Measurements from ENCODE around the gene RPAIN.
"Not testable (repeated sequence)": the region's sequence is repeated elsewhere in the genome, so short reads cannot be mapped to it uniquely, and the experiment has no call there.

The RPAIN gene

DNA sequence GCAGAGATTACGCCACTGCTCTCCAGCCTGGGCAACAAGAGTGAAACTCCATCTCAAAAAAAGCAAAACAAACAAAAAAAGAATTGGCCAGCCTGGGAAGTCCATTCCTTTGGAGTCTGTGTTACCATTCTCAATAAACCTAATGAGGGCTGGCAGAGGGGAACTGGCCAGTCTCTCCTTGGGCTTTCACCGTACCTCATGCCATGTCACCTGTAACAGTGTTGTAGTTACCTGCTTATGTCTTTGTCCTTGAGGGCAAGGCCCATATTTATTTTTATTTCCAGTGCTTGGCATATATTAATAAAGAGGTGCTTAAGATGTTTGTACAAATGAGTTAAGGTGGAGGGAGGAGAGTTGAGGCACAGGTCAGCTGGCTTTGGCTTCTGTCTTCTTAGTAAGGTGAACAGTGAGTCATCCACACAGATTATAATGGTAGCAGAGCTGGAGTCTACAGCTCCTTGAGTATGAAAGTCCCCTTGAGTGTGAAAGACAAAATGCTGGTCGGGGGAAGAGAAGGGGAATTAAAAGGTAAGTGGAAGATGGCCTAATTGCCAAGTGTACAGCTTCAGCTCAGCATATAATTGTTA, 10.5 kb downstream of the RPAIN start:
- no peak for DNase-seq

DNA sequence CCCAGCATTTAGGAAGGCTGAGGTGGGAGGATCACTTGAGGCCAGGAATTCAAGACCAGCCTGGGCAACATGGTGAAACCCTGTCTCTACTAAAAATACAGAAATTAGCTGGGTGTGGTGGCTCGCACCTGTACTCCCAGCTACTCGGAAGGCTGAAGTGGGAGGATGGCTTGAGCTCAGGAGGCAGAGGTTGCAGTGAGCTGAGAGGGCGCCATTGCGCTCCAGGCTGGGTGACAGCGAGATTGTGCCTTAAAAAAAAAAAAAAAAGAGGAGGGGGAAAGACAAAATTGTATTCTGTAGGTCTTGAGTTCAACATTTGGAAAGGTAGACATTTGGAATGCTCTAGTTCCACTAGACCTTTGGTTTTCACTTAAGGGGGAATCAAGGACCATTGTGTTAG, 11.3 kb downstream of the RPAIN start:
- DNase-seq, result not testable (repeated sequence)

DNA sequence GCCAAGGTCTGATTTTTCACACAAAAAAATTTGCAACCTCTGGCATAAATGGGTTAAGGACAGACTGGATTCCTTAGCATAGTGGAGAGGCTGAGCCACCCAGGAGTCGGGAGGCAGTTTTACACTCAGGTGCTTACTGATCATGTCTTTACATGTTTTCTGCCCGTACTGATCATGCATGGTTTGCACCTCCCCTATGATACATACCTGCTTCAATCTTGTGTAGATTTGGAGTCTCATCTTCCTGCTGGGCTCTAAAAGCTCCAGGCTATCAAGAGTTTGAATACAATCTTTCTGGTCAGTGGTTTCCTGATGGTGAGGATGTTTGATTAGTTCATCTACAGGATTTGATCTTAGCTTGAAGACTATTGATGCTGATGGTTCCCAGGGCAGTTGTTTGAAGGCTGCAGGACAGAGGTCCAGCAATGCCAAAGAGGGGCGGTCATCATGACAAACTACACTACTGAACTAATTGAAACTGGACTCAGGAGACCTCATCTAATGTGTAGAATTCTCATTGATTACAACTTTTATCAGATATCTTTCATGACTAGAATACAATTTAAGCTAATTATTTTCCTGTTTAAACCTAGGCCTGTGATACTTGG, 12.1 kb downstream of the RPAIN start:
- DNase-seq, result no peak

DNA sequence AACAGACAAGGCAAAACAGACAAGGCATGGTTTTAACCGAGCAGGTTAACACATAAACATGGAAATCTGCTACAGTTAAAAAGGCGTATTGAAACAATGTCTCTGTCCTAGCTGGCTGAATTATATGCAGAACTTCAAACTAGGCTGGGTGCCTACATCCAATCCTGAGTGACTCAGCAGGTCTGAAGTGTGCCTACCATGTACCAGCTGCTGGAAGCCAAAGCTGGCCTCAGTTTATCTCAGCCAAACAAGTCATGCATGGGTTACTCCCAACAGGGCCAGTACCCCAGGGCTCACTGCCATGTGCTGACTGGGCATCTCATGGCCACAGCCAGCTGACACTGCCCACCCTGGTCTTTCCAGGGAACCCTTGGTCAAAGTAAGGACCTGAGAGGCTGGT, 15.0 kb downstream of the RPAIN start:
- no peak for DNase-seq

DNA sequence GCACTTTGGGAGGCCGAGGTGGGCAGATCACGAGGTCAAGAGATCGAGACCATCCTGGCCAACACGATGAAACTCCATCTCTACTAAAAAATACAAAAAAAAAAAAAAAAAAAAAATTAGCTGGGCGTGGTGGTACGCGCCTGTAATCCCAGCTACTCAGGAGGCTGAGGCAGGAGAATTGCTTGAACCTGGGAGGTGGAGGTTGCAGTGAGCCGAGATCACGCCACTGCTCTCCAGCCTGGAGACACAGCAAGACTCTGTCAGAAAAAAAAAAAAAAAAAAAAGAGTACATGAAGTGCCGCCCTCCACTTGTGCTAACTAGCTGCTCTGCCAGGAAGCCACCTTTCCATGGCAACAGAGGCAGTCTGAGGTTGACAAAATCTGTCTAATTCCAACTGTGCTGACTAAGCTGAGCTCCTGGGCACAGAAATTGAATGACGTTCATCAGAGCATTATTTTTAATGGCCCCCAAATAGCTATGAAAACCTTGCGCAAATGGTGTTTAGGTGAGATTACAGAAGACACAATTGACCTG, 15.9 kb downstream of the RPAIN start:
- peak in 1 of 3 experiments; percentile 0 for DNase-seq

DNA sequence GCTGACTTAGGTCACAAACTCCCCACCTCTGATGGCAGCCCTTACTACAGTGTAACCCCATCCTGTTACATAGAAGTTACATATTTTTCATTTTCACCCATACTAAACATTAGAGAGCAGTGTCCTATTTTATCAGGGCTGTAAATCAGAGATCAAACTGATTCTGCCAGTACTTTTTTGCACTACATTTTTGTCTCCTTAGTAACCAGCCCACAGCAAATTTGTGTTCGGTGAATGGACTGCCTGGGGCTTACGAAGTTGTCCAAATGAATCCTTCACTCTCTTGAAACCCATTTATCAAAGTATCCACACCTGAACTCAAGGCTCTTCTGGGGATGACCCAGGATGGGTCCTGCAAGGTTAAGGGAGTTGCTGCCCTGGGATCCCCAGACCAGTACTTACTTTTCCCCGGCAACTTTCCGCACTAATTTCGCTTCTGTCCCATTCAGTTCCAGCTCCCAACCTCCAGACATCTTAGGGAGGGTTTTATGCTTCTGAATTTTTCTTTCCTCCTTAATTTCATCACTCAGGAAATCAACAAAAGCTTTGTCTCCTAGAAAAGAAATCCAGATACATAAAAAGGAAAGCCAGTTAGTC, 17.8 kb downstream of the RPAIN start:
- no peak for DNase-seq

DNA sequence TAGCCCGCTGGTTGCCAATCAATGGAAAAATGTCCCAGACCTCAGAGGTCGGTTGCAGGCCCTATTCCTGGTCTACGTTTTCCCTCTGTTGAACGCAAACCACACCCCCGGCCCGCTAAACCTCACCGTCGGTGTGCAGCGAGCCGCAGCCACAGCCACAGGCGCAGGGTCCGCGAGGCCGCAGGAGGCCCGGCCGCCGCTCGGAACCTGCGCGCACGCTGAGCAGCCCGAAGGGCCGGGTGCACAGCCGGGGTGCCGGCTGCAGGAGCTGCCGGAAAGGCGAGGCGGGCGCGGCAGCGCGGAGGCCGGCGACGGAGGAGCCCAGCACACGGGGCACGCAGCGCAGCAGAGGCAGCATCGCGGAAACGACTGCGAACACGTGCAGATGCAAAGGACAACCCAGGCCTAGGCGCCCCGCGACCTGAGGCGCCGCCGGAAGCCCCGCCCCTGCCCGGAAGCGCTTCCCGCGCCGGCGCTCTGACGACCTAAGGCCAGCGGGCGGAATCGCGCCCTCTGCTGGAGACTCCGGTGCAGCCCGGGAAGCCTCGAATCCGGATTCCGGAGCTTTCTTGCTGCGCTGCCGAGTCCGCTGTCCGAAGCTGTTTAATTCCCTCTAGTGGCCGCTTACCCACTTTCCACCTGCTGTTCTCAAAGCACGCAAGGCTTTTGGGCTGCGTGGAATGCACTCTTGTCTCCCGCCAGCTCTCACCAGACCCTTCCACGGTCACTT, 18.9 kb downstream of the RPAIN start, which contains the start of gene C1QBP:
Gene C1QBP (minus strand): TSS at position 440 of the 730 bp plus-strand sequence. CDS start 82 bp downstream, at position 358.
- peak; percentile 84 to 89 (median 86) for DNase-seq

DNA sequence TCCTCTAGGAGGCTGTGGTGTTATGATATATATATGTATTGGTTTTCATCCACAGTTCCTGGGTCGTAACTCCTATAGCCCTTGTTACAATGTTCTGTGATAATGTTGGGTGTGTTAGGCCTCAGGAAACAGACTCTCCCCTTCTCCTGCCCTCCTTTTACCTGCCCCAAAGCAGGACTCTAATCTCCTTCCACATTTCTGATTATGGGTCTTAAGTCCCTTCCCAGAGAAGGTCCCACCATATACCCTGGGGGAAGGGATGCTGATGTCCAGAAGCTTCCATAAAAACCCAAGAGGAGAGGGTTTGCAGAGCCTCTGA, 19.4 kb downstream of the RPAIN start:
- DNase-seq, result no peak

DNA sequence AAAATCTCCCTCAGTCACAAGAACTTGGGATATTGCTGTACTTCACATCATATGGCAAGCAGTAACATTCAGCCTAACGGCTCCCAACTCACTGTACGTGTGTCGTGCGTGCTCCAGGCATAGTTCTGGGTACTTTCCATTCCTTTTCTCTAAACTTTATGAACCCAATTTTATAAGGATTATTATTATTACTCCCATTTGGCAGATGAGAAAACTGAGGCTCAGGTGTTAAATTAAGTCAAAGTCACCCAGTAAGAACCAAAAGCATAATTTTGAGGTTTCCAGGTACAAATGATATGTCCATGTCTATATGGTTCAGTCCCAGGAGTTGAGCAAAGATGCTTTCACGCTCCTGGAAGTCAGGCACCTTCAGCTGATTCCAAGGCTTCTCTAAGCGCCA, 23.7 kb downstream of the RPAIN start:
- DNase-seq, result no peak

DNA sequence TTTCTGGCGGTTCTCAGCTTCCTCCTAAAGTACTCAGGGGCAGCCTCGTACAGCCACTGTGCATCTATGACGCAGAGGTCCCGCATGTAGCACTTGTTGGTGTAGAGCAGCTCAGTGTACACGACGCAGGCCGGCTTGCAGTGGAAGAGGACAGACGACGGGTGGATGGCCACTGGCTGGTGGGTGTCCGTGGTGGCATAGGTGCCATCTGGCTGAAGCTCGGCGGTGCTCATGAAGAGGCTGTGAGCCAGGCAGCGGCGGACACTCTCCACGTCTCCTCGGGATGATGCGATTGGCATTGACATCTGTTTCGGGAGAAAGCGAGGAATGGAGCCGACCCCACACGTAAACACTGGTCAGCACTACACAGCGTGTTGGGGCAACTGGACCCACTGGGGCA, 24.2 kb downstream of the RPAIN start:
- no peak for DNase-seq

DNA sequence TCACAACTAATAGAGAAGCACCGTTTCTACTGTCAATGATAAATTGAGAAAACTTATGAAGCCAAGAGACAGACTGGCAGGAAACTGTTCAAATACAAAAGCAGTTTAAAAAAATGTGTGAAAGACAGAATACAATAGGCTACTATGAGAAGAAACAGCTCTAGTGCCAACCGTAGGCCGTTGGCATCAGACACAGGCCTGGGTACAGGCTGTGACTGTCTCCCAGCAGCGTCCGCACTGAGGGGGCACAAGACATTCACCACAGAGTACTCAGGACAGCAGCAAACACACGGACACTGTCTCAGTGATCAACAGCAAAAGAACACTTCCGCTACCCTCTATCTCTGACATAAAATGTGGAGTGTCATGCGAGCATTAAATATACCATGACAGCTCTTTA, 26.8 kb downstream of the RPAIN start:
- DNase-seq, result no peak

DNA sequence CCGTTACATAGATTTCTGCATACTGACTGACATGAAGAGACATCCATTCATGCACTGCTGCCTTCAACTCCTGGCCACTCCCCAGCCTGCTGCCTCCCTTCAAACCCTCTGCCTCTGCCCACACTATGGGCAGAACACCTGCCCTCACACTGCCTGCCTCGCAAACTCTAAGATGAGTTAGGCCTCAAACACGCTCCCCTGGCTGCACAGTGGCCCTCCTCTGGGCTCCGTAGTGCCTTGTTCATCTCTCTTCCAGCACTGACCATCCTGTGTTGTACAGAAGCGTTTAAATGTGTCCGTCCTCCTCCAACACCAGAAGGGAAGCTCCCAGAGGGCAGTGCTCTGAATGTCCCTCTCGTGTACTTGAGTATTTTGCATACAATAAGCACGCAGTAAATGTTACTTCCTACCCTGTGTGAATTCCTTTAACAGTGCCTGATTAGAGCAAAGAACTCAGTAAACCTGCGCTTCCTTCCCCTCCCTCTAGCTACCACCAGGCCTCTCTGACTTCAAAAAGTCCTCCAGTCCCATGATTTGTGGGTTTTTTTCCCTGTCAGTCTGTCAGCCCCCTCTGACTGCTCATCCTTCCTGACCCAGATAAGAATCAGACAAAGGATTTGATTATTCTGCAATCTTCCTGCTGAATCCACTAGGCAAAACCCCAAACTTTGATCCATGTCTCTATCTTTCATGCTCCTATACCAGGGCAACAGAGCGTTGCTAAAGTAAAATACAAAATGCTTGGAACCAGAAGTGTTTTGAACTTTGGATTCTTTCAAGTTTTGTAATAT, 44.9 kb downstream of the RPAIN start:
- no peak for DNase-seq

DNA sequence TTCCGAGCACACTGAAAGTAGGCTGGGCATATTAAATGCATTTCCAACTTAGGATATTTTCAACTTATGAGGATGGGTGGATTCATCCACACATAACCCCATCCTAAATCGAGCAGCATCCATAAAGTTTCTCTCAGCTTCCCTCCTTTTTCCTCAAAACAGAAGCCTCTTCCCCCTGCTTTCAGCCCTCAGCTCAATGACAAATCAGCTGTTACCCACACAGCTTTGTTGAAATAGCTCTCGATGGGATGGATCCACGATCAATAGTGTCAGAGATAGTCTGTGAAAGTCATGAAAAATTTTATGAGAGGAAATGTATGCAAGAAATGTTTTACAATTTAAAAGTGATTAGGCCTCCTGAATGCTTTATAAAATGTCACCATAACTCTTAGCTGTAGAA, 46.3 kb downstream of the RPAIN start:
- no peak for DNase-seq

DNA sequence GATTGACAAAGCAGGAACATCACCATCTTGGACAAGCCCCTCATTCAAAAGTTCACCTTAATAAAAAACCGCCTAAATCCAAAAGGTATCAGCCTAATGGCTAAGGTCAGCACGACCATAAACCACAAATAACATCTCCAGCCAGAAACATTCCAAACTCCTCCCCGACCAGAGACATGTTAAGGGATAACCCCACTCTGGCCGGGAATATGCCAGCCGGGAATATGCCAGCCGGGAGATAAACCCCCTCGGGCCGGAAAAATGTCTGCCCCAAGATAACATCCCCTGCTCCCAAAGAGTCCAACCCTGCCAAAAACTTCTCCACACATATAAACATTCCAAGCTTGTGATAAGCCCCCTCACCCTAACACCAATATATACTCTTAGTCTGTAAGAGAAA, 47.4 kb downstream of the RPAIN start:
- DNase-seq, result no peak

DNA sequence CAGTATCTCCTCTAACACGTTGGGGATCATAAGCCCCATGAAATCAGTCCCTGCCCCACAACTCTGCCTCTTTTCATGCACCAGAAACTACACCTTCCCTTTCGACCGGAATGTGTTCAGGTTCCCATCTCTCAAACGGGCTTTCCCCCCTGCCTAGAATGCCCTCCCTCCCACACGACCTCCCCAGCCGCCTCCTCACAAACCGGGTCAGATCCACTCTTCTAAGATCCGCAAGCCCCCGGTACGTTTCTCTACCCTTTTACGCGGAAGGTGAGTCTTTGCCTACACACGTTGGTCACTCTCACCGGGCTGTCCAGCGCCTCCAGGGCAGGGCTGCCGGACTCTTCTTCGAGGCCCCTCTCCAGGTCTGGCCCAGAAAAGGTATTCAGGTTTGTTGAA, 48.1 kb downstream of the RPAIN start:
- peak in 1 of 3 experiments; percentile 16 for DNase-seq

DNA sequence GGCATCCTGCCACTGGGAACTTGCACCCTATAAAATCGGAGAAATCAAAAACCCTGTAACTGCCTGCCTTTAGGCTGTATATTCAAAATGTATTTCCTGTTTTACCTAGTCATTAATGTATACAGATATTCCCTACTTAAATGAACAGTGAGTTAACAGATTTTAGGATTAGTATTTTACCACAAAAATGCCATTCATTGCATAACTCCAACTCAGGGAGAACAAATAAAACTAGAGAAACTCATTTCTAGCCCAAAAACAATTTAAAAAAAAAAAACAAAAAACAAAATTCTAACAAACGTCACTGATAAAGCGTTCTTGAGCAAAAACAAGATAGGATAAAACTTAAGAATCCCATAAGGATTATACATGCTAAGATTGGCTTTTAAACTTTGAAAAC, 52.5 kb downstream of the RPAIN start:
- no peak for DNase-seq

DNA sequence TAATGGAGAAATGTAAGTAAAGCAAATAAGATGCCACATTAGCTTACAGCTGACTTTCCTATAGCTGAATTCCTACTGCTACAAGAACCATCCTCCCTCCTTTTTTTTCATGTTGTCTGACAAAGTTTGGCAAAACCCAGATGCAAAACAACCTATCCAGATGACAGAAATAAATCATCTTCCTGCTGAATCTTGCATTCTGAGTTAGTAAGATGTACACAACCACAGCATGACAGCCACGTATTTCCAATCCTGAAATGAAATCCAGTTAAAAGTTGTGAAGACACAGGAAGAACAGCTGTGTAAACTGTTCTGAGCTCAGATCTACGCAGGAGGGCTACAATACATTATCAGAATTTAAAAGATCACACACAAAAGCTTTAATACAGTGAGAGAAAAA, 53.9 kb downstream of the RPAIN start:
- DNase-seq, result no peak

DNA sequence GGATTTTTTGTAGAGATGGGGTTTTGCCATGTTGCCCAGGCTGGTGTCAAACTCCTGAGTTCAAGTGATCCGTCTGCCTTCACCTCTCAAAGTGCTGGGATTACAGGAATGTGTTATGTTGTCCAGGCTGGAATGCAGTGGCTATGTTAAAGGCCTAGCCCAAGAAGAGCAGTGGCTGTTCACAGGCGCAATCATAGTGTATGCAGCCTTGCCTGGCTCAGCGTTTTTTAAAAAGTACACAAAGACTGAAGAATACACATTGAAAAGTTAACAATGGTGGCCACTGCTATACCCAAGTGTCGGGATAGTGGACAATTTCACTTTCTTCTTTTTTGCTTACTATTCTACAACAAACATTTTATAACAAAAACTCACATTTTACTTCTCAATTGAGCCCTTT, 59.0 kb downstream of the RPAIN start:
- no peak for DNase-seq

DNA sequence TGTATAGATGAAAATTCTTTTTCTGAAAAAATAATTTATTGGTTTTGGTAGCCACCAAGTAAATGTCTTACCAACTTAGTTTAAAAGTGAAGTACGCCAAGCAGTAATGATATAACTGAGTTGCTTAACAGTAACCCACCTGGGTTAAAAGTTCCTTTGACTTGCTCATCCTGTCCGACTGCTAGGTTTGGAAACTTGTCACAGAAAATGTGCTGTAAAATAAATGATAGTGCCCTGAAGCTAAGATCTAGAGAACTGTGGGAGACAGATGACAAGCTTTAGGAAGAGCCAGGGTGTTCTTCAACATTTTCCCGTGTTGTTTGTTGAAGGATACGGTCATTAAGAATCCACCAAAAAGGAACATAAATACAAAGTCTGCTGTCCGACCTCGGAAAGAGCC, 61.0 kb downstream of the RPAIN start:
- no peak for DNase-seq

DNA sequence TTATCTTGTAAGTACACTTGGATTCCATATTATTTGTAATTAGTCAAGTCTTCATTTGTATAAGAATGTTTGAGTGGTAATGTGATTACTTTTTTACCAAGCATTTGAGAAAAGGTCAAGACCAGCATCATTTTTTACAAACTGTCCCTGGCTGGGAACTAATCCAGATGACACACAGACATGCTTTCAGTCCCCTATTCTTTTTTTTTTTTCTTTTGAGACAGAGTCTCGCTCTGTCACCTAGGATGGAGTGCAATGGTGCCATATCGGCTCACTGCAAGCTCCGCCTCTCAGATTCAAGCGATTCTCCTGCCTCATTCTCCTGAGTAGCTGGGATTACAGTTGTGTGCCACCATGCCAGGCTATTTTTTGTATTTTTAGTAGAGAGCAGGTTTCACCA, 61.5 kb downstream of the RPAIN start:
- no peak for DNase-seq
